GM12878 (cell line): ENCODE results near the gene HMCN1. TPM values are rescaled to one million over a fixed set of nuclear protein-coding genes. Genes with fewer than 3 reads are reported as not detected.

Source experiments
- ATAC-seq: fragments of 200-7000 bp; cut with Tn5 transposase; 3 replicates; pipeline ENCODE4 v1.9.1; 2020; ENCODE audit warnings: mild to moderate bottlenecking, moderate library complexity
- BruUV-seq: library from RNA; stranded (reverse); fragments of 400-500 nt; replicated peaks from 2 replicates; lab custom pipeline; 2021; lab: Mats Ljungman, UMichigan
- CTCF ChIA-PET: fragments of 300-600 bp; sonication (Branson Sonifier 250); formaldehyde crosslinking; extraction: SDS; loops from one replicate; lab custom pipeline; 2021; ENCODE audit warnings: inconsistent platforms; lab: Yijun Ruan, JAX
- POLR2A ChIA-PET: fragments of 350-600 bp; formaldehyde crosslinking; extraction: SDS; loops from one replicate; lab custom pipeline; 2021; ENCODE audit warnings: inconsistent platforms; lab: Charles Lee
- RAD21 ChIA-PET: fragments of 300-600 bp; sonication (Branson Sonifier 250); formaldehyde crosslinking; loops from one replicate; lab custom pipeline; 2023; ENCODE audit warnings: antibody characterized with exemption; ENCODE audit not compliant: unreplicated experiment; lab: Charles Lee
- SMC1A ChIA-PET: fragments of 300-600 bp; sonication (Branson Sonifier 250); formaldehyde crosslinking; loops from one replicate; lab custom pipeline; 2023; ENCODE audit not compliant: unreplicated experiment, uncharacterized antibody; lab: Charles Lee
- DNase-seq: peaks from one replicate; pipeline ENCODE4 v3.0.0-alpha.2; 2011; ENCODE audit warnings: low read depth, low spot score
- FAIRE-seq: peaks from 3 replicates; lab custom pipeline; 2011; peaks lifted over from hg19 to GRCh38; lab: Jason Lieb, UNC
- H2AFZ ChIP-seq: 2 replicates; pipeline ENCODE4 v1.6.0; 2011; ENCODE audit warnings: low read depth, low read length, control low read depth; ENCODE audit not compliant: control insufficient read depth
- H3K27ac ChIP-seq: 2 replicates; pipeline ENCODE4 v1.5.1; 2011; ENCODE audit warnings: control low read depth; ENCODE audit not compliant: control insufficient read depth, insufficient read depth
- H3K27me3 ChIP-seq, 2 experiments: replicated peaks in 1 of 2; 2 replicates each; pipeline versions ENCODE4 v1.6.0 to v1.6.1; 2011; ENCODE audit warnings: low read length in 1 of 2; ENCODE audit not compliant: control insufficient read depth in 2 of 2, insufficient read depth in 2 of 2
- H3K36me3 ChIP-seq, 2 experiments: 2 replicates each; pipeline ENCODE4 v1.5.1; 2011; ENCODE audit warnings: low read length in 1 of 2; ENCODE audit not compliant: control insufficient read depth in 2 of 2, insufficient read depth in 2 of 2
- H3K4me1 ChIP-seq: 2 replicates; pipeline ENCODE4 v1.6.1; 2011; ENCODE audit warnings: mild to moderate bottlenecking, low read length, moderate library complexity, mixed read lengths; ENCODE audit not compliant: control insufficient read depth, insufficient read depth
- H3K4me2 ChIP-seq: 2 replicates; pipeline ENCODE4 v1.6.0; 2011; ENCODE audit warnings: control low read depth; ENCODE audit not compliant: control insufficient read depth, insufficient read depth
- H3K4me3 ChIP-seq: fragments of 200-600 bp; sonication (generic); 2 replicates; pipeline ENCODE4 v1.5.1; 2016
- H3K79me2 ChIP-seq: 2 replicates; pipeline ENCODE4 v1.6.0; 2011; ENCODE audit warnings: low read length; ENCODE audit not compliant: control insufficient read depth, insufficient read depth
- H3K9ac ChIP-seq: 2 replicates; pipeline ENCODE4 v1.8.0; 2011; ENCODE audit warnings: low read length, control low read depth, mixed read lengths; ENCODE audit not compliant: control insufficient read depth, insufficient read depth
- H3K9me3 ChIP-seq: replicated peaks from 3 replicates; pipeline ENCODE4 v1.5.1; 2011; ENCODE audit warnings: mild to moderate bottlenecking, low read length; ENCODE audit not compliant: control insufficient read depth, insufficient read depth
- H4K20me1 ChIP-seq: 2 replicates; pipeline ENCODE4 v1.6.0; 2011; ENCODE audit not compliant: control insufficient read depth, insufficient read depth
- CBFB ChIP-seq: IDR thresholded peaks from 2 replicates; pipeline ENCODE4 v1.6.1; 2016; ENCODE audit warnings: antibody characterized with exemption, low read depth
- CHD1 ChIP-seq: IDR thresholded peaks from 2 replicates; pipeline ENCODE4 v1.6.1; 2012; ENCODE audit warnings: low read depth, low read length, improper control_type of control experiment
- CTCF ChIP-seq, 3 experiments: IDR thresholded peaks in 2 of 3; conservative IDR thresholded peaks in 1 of 3; 2 replicates each; pipeline ENCODE4 v1.5.1; 2011; ENCODE audit warnings: low read depth in 3 of 3, low read length in 3 of 3, mild to moderate bottlenecking in 3 of 3, control low read depth in 2 of 3, moderate library complexity in 2 of 3, inconsistent platforms in 1 of 3, mixed read lengths in 1 of 3; ENCODE audit not compliant: control insufficient read depth in 2 of 3, insufficient read depth in 1 of 3; ENCODE audit errors: extremely low read depth in 1 of 3
- E2F4 ChIP-seq: IDR thresholded peaks from 2 replicates; pipeline ENCODE4 v1.6.1; 2012; ENCODE audit warnings: low read depth, low read length, improper control_type of control experiment
- EGR1 ChIP-seq, 2 experiments: IDR thresholded peaks; 1 replicate in 1 of 2; 2 replicates in 1 of 2; pipeline ENCODE4 v1.6.1; 2011 to 2012; ENCODE audit warnings: low read depth in 2 of 2, low read length in 2 of 2, borderline replicate concordance in 1 of 2, mild to moderate bottlenecking in 1 of 2, moderate library complexity in 1 of 2
- FOXK2 ChIP-seq: fragments of 450-650 bp; IDR thresholded peaks from 2 replicates; pipeline ENCODE4 v1.6.1; 2017; ENCODE audit warnings: mild to moderate bottlenecking, moderate library complexity
- MTA2 ChIP-seq: fragments of 450-650 bp; IDR thresholded peaks from 2 replicates; pipeline ENCODE4 v1.6.1; 2016; ENCODE audit warnings: low read depth, mild to moderate bottlenecking, moderate library complexity
- NKRF ChIP-seq: fragments of 450-650 bp; conservative IDR thresholded peaks from 2 replicates; pipeline ENCODE4 v1.6.1; 2017; ENCODE audit warnings: mild to moderate bottlenecking, moderate library complexity
- NRF1 ChIP-seq: conservative IDR thresholded peaks from 2 replicates; pipeline ENCODE4 v1.6.1; 2011; ENCODE audit warnings: mild to moderate bottlenecking, low read depth, low read length, improper control_type of control experiment
- RBBP5 ChIP-seq: fragments of 200-600 bp; sonication (generic); conservative IDR thresholded peaks from 2 replicates; pipeline ENCODE4 v1.6.1; 2016
- SKIL ChIP-seq: fragments of 450-650 bp; IDR thresholded peaks from 2 replicates; pipeline ENCODE4 v1.6.1; 2017; ENCODE audit warnings: mild to moderate bottlenecking, low read depth, inconsistent platforms; ENCODE audit not compliant: poor library complexity, severe bottlenecking
- ZZZ3 ChIP-seq: IDR thresholded peaks from 2 replicates; pipeline ENCODE4 v1.6.1; 2011; ENCODE audit warnings: low read depth; ENCODE audit not compliant: control insufficient read depth, insufficient read length
- WGBS: methylation state at CpG from one replicate; pipeline ENCODE4 v1.1.6; 2016; ENCODE audit warnings: low lambda C conversion rate; ENCODE audit not compliant: insufficient replicate concordance, insufficient coverage; ENCODE audit errors: missing lambda C conversion rate; 5-methylcytosine and 5-hydroxymethylcytosine counted together
- in situ Hi-C: fragments of 300-500 bp; cut with MboI; formaldehyde crosslinking; loops from 9 replicates; pipeline ENCODE4 v1.14.3; 2018; ENCODE audit warnings: mixed read lengths
- intact Hi-C: fragments of 100-400 bp; cut with micrococcal nuclease; formaldehyde crosslinking; loops from one replicate; pipeline ENCODE4 v1.14.2; 2022; ENCODE audit not compliant: unreplicated experiment
- polyA plus RNA-seq, 11 experiments: library from polyadenylated mRNA; depleted of rRNA in 4 of 11; unstranded in 6 of 11; stranded (reverse) in 5 of 11; fragments of >200 nt; fragmentation: Nextera tagmentation in 4 of 11; fragmentation: Illumina TruSeq in 1 of 11; extraction: Ambion mirVana in 4 of 11; extraction: Trizol in 1 of 11; gene quantifications; 1 replicate in 1 of 11; 2 replicates in 10 of 11; pipeline versions ENCODE4 v1.2.1 to v1.2.3, GENCODE V29; 2011 to 2016; ENCODE audit warnings: inconsistent platforms in 2 of 11, missing spikeins in 2 of 11, low read depth in 1 of 11
- total RNA-seq, 4 experiments: library from RNA; depleted of rRNA in 3 of 4; stranded (reverse); fragments of >200 nt in 3 of 4; fragmentation: Illumina TruSeq in 1 of 4; extraction: Trizol in 1 of 4; gene quantifications; 2 replicates each; pipeline versions ENCODE4 v1.2.1 to v1.2.3, GENCODE V29; 2013 to 2021

Gene HMCN1
- total and polyA plus RNA-seq, 10 of the 15 experiments (the other 5 are each of a cell fraction or from before 2014, with no cell fraction given): under 0.01 to 0.07 TPM; not detected in 8

- TF ChIP-seq SKIL (no peak), CBFB (no peak)
Measured at GRCh38 chr1:186060226-186060625, 326.0 kb downstream of the HMCN1 start (continued).

- no peak overlapping the region for H3K27ac ChIP-seq
- ChIA-PET SMC1A (no interaction called here), POLR2A (no interaction called here), RAD21 (no interaction called here), CTCF (no interaction called here)
- no peaks in the 10 kb centered on the region for H3K9me3 ChIP-seq
- ATAC-seq: no peak
- H3K36me3 ChIP-seq: no peaks in the 10 kb centered on the region
- no peak for DNase-seq
- intact Hi-C loops (no loop called here), in situ Hi-C loops (no loop called here)
- H3K4me1 ChIP-seq: no peaks in the 10 kb centered on the region
- no peak overlapping the region for H2AFZ ChIP-seq
- no peak overlapping the region for H3K4me2 ChIP-seq
- no TSS peak for BruUV-seq
- no peaks in the 10 kb centered on the region for H3K79me2 ChIP-seq
- no peaks in the 10 kb centered on the region for H4K20me1 ChIP-seq
- no CpG with 5 or more reads among the region's 1 CpG for WGBS
- no peak overlapping the region for H3K4me3 ChIP-seq
- FAIRE-seq: no peak
- no peak overlapping the region for H3K9ac ChIP-seq
- no peaks in the 10 kb centered on the region for H3K27me3 ChIP-seq
- TF ChIP-seq CTCF (IDR thresholded peaks at IDR 0.05 in 2 of 3, conservative IDR thresholded peaks at IDR 0.05 in 1 of 3; ENCODE audit: control insufficient read depth in 2 of 3, extremely low read depth in 1 of 3, insufficient read depth in 1 of 3, low read depth in 3 of 3, low read length in 3 of 3) (no peak), NKRF (no peak), MTA2 (no peak), ZZZ3 (no peak), RBBP5 (no peak), EGR1 (IDR thresholded peaks at IDR 0.05; ENCODE audit: borderline replicate concordance in 1 of 2, low read depth in 2 of 2, low read length in 2 of 2) (no peak), CHD1 (no peak), FOXK2 (no peak), NRF1 (no peak), E2F4 (no peak), SKIL (no peak)
Measured at GRCh38 chr1:186063091-186063657, 329.0 kb downstream of the HMCN1 start.
